NCI-H2196 (cell line): Measurements from ENCODE around the gene STRA8.
"Not testable (repeated sequence)": the region's sequence is repeated elsewhere in the genome, so short reads cannot be mapped to it uniquely, and the experiment has no call there.

ENCODE experiments used
- DNase-seq: peaks from one replicate; lab custom pipeline; 2025; ENCODE audit not compliant: unreplicated experiment; lab: John Stamatoyannopoulos, UW

STRA8 gene

DNA sequence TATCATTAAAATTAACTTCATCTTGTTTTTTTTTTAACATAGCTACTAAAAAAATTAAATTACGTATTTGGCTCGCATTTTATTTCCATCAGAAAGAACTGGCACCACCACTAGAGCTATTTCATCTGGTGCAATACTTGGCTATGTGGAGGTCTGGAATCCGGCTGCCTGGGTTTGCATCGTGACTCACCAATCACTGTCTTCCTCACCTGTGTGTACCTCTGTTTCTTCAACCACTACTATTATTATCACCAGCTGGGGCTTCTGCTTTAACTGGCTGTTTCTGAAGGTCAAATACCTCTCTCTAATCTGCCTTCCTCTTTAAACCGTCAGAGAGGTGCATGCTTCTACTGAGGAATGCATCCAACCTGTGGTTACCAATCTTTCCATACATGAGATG, 28.8 kb upstream of the STRA8 start:
- no peak for DNase-seq

DNA sequence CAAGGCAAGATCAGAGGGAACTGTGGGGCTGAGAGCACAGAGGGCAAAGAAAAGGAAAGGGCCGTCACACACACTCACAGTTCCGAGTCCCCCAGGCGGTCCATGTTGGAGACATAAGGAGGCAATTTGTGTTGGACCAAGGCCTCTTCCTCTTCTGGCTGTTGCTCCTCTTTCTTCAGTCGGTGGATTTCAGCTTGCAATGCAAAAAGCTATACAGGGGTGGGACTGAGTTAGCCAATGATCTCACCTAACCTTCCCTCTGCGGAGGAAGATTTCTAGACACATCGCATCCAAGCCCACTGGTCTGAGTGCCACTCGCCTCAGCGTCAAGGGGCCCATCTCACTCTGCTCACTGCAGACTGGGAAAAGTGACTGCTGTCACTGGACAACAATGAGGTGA, 27.8 kb upstream of the STRA8 start:
- no peak for DNase-seq

DNA sequence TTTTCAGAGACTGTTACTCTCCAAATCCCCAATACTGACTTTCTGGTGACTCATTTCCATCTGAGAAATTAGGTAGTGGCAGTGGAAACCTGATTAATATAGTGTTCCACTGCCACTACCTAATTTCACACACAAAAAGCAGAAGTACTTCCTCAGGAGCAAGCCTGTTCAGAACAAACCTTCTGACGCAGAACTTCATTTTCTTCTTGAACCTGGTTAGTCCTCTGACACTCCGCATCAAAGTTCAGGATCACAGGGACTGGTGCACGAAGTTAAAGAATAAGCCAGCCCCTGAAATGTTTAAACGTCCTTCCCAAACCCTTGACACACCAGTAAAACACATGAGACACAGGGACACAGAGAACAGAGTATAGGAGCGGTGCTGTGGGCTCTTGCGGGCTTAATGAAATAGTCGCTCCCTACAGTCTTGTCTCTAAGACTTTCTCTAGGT, 26.7 kb upstream of the STRA8 start:
- DNase-seq: no peak

DNA sequence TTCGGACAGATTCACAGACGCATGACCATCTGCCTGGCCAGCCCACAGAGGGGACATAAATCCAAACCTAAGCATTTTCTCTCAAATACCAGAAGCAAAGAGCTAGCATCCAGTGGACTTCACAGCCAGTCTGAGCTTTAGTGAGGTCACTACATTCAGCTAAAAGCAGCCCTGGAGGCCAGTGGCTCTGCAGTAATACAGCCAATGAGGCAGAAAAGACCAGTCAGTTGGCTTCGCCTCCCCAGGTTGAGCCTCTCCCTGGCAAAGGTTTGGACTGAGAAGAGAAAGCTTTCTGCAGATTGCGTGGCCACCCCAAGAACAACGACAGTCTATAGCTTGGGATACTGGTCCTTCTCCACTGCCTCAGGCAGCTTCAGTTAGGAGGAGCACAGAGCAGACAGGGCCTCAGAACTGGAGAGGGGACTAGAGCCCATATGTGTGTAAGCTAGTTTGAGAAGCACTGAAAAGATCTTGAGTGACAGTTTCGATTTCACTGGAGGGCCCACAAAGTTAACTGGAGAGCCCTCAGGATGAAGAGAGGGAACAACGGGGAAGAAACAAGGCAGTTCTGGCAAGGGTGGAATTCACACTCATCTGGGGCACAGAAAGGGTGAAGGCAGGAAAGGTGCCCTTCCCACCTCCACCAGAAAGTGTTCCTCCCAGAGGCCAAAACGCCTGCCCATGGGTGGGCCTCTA, 26.1 kb upstream of the STRA8 start:
- no peak for DNase-seq

DNA sequence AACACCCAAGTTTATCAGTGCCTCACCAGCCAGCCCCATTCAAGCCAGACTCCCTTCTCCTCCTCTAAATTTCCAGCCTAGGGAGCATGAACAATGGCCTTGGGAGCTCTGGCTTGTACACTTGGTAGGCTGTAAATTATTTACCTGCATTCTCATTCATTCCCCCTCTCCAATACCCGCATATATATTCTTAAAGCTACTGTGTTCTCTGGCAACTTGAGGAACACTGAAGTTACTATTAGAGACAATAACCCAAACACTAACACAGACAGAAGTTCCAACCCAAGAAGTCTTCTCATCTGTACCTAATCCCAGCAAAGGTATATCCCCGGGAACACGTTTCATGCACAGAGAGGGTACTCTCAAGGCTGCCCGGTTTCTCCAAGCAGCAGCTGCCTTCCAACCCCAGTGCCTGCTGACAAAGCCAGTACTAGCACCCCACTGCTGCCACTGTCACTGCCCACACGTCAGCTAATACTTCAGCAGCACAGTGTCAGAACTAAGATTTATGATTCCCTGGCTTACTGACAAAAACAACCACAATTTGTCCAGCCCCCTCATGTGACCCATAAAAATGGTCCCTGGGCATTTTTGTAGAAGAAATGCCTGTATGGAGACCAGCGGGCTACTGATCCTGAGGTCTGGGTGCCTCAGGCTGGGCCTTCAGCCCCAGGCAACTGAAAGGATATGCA, 25.4 kb upstream of the STRA8 start:
- no peak for DNase-seq

DNA sequence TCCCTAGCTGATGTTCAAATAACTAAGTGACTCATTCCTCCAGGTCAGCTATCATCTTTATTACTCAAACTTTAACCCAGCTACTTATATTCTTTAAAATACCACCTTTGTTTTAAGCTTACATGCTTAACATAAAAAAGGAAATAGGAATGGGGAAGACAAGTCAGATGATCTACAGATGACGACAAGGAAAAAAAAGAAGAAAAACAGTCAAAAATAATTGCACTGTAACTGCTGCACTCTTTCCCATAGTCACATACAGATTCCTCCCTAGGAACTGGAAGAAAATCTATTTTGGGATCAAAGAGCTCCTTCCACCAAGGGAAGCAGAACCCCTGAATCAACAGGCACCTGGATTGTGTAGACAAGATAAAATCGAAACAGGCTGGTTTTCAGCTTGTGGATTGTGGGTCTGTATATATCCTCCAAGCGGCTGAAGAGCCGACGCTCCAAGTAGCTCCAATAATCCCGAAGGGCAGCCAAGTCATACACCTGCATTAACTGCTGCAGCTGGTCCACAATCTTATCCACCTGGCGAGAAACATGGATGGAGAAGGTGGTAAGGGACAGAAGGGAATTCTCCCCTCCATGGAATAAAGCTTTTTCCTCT, 24.3 kb upstream of the STRA8 start:
- no peak for DNase-seq

DNA sequence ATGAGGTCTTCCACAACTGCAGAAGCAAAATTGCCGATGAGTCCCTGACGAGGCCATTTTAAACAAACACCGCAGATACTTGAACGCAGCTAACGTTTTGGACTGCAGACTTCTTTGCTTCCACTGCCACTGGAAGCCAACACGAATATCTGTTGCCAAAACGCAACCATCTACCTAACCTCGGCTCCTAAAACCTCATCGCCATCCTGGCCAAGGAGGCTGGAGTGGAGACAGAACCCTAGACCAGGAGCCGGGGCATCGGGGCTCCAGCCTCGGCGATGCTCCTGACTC, 22.8 kb upstream of the STRA8 start:
- DNase-seq: peak; percentile 13

DNA sequence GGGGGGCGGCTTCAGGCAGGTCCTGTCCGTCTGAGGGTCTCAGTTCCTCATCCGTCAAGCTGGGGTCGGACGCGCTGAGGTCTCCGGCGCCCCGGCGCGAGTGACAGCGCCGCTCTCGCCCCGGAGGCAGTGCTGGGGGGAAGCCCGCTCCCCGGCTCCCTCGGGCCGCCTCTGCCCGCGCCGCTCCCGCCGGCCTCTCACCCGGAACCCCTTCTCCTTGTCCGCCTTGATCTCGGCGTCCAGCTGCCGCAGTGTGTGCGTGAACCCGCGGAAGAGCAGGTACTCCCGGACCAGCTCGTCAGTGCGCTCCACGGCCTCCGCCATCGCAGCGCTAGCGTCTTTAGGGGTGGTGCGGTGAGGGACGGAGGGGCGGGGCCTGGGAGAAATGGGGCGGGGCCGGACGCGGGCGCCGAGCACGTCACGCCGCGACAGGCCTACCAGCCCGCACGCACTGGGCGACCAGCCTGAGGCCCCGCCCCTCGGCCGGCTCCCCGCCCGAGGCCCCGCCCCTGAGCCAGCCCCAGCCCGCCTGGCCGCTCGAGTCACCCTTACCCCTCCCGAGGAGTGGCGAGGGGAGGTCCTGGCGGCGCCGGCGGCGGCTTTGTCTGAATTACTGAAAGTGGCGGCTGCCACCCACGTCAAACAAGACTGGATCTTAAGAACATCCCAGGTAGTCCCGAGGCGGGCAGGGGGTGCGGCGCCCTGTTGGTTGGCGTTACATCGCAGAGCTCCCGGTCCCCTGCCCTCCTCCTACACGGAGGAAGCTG, 22.3 kb upstream of the STRA8 start, which contains the start of gene WDR91:
TSS of gene WDR91 (minus strand) at position 348 of the 767 bp plus-strand sequence. CDS start at position 324, 24 bp downstream.
- peak; percentile 90 for DNase-seq

DNA sequence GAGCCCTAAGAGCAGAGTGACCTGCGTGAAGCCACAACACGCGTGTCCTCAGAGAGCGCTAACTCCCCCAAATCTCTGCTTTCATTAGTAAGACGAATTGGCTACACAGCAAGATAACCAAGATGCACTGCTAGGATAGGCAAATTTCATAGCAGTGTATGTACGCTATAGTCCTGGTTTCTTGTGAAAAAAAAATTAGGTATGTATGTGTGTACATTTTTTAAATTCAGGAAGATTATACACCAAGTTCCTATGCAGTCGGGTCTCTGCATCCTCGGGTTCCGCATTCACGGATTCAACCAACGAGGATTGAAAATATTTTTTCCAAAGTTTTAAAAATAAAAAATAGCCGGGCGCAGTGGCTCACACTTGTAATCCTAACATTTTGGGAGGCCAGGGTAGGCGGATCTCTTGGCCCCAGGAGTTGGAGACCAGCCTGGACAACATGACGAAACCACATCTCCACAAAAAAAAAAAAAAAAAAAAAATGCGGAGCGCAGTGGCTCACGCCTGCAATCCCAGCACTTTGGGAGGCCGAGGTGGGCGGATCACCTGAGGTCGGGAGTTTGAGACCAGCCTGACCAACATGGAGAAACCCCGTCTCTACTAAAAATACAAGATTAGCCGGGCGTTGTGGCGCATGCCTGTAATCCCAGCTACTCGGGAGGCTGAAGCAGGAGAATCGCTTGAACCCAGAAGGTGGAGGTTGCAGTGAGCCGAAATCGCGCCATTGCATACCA, 21.5 kb upstream of the STRA8 start:
- not testable (repeated sequence) for DNase-seq

DNA sequence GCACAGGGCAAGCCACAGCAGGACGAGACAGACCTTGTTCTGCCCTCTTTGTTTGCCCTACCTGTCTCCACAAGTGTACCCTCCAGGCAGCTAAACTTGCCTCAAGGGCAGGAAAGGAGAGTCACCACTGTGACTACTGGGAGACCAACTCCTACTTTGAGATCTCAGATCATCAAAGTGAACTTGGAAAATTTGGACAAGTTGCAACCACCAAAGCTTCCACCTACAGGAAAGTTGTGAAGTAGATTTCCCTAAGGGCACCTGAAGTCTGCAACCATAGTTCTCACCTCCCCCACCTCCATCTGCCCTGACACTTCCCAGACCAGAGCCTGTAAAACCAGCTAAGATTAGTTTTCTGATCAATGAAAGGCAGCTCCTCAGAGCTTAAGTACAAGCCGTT, 19.8 kb upstream of the STRA8 start:
- no peak for DNase-seq

DNA sequence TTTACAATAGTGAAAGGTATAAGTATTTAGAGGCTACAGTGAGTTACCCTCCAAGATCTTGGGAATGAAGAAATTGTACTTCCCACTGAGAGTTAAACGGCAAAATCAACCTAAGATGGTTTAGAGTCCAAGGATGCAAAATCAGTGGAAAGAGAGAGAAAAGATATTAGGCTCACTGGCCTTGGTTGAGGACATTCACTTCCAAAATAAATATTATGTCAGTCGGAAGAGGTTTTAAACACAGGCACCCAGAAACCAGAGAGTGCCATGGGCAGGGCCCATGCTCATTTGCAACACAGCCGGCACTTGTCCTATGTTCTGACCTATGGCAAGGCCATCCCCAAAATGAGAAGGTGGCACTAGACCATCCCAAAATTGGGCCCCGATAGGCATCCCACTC, 18.5 kb upstream of the STRA8 start:
- no peak for DNase-seq

DNA sequence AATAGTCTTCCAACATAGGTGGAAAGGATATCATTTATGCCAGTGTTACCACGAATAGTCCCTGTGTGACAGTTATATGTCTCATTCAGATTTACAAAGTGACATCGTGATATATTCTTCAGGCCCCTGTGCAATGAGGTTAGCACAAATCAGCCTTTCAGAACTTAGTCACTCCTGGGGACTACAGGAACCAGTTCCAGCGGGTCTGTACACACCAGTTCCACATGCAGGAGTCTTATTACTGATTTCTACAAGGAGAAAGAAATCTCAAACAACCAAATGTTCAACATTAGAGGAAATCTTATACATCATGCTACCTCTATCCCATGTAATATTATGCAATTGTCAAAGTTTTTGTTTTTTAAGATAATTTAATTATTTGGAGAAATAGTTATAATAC, 17.9 kb upstream of the STRA8 start:
- DNase-seq: no peak

DNA sequence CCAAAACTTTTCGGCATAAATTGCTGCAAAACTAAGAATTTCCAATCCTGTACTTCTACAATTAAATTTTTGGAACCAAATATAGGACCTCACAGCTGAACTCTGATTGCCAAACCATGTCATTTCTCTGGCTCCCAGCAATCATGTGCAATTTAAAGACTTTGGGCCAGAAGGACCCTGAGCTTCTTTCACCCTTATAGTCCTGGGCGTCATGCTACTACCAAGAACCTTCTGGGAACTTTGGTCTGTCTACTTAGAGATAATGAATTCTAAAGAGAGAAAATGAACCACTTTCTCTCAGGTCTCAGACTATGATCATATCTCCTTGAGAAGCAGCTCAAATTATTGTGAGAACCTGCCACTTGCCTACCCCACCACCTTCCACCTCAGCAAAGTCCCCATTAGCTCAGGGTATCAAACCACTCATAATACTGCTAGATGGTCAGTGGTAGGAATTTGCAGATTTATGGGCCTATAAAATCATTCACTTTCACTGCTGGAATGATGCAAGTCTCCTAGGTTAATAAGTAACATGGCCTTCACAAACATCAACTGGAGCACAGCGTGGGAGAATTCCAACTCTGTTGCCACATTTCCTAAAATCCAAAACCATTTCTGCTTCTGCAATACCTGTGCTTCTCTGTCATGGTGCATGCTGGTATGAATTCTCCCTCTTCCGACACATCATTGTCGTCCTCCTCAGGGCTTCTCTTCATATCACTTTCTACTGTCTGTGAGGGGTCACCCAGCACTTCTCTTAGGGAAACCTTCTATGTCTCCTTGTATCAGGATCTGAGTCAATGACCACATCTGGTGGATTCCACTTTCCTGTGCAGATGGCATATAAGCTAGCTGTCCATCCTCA, 15.8 kb upstream of the STRA8 start:
- no peak for DNase-seq

DNA sequence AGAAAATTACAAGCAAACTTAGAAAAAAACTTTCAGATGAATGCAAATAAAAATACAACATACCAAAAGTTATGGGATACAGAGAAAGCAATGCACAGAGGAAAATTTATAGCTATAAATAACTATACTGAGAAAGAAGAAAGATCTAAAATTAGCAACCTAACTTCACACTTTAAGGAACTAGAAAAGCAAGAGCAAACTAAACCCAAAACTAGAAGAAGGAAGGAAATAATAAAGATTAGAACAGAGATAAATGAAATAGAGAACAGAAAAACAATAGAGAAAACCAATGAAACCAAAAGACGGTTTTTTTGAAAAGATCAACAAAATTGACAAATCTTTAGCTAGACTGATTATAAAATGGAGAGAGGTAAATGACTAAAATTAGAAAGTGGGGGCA, 9.6 kb upstream of the STRA8 start:
- no peak for DNase-seq

DNA sequence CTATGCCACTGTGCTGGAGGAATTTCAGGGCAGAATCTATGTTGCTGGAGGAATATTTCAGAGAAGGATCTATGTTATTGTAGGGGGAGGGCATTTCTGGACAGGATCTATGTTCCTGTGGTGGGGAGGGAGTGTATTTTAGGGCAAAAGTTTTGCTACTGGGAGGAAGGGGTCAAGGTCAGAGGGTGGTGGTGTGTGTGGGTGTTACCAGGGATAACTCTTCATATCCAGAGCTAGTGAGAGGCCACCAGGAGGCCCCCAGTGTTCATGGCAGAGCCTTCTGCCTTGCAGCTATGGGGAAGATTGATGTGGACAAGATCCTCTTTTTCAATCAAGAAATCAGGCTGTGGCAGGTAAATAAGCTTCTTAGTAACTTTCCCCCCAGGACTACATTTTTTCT, 2.0 kb upstream of the STRA8 start:
- DNase-seq: no peak

DNA sequence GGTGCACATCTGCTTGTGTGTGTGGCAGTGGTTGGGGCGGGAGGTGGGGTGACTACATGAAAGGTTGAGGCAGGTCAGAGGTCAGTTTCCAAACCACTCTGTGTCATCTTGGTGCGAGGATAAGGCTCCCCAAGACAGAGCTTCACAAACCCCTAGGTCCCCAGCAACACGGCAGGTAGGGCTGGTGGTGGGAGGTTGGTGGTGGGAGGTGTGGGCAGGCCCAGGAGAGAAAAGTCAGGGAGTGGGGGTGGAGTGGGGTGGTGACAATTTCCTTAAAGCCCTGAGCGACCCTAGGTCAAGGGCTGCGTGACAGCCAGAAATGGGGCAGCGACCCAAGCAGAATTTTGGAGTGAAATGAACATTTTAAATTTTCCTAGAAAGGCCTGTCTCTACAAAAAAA, 1.6 kb upstream of the STRA8 start:
- no peak for DNase-seq

DNA sequence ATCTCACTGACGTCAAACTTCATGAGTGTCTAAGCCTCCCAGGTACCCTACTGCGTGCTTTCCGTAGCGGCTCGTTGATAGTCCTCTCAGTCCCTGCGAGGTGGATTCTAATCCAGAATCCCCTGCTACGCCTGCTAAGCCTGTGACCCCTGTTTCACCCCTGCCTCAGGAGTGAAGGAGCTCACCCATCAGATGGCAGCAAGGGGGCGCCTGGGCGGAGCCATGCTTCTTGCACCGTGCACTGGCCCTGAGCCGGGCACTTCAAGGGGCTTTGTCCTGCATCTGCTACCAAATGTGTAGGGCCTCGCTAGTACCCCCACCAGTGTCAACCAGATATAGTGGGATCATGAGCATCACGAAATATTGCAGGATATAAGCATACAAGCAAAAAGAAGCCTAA, 918 bp upstream of the STRA8 start:
- no peak for DNase-seq

DNA sequence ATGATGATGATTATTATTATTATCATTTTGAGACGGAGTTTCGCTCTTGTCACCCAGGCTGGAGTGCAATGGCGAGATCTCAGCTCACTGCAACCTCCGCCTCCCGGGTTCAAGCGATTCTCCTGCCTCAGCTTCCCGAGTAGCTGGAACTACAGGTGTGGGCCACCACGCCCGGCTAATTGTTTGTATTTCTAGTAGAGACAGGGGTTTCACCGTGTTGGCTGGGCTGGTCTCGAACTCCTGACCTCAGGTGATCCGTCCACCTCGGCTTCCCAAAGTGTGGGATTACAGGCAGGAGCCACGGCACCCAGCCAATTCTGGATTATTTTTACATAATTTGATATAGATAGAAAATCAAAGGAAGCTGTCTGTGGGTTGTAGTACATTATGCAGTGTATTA, 457 bp downstream of the STRA8 start:
- not testable (repeated sequence) for DNase-seq

DNA sequence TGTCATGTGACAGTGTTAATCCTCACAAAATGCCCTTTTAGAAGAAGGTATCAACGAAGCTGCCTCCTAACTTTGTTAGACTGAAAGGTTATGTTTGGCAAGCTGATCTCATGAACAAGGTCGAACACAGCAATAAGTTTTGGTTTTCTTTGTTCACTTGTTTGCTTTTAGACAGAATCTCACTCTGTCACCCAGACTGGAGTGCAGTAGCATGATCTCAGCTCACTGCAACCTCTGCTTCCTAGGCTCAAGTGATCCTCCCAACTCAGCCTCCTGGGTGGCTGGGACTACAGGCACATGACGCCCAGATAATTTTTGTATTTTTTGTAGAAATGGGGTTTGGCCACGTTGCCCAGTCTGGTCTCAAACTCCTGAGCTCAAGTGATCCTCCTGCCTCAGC, 1.1 kb downstream of the STRA8 start:
- no peak for DNase-seq

DNA sequence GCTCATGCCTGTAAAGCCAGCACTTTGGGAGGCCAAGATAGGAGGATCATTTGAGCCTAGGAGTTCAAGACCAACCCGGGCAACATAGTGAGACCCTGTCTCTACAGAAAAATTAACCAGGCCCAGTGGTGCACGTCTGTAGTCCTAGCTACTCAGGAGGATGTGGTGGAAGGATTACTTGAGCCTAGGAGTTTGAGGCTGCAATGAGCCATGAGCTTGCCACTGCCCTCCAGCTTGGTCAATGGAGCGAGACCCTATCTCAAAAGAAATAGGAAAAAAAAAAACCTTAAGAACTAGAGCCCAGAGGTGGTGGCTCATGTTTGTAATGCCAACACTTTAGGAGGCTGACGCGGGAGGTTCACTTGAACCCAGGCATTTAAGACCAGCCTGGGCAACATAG, 2.2 kb downstream of the STRA8 start:
- no peak for DNase-seq
